IPS-15b (cell line): ENCODE data around the gene SREBF2.
A peak's percentile ranks its signal among the peaks of the same experiment; 100 is the strongest.

Source experiments
- H3K27me3 ChIP-seq: one replicate; pipeline ENCODE4 v1.6.1; 2013; ENCODE audit warnings: low read length; ENCODE audit not compliant: control insufficient read depth, insufficient read depth
- H3K36me3 ChIP-seq: one replicate; pipeline ENCODE4 v1.6.1; 2013; ENCODE audit warnings: low read length; ENCODE audit not compliant: control insufficient read depth, insufficient read depth
- H3K4me1 ChIP-seq: one replicate; pipeline ENCODE4 v1.6.1; 2013; ENCODE audit warnings: mild to moderate bottlenecking, low read length; ENCODE audit not compliant: control insufficient read depth, insufficient read depth
- H3K4me3 ChIP-seq: one replicate; pipeline ENCODE4 v1.5.1; 2013; ENCODE audit warnings: low read depth, low read length
- H3K9ac ChIP-seq: one replicate; pipeline ENCODE4 v1.6.1; 2013; ENCODE audit warnings: low read depth, mild to moderate bottlenecking, low read length
- H3K9me3 ChIP-seq: one replicate; pipeline ENCODE4 v1.6.1; 2013; ENCODE audit warnings: mild to moderate bottlenecking, low read length; ENCODE audit not compliant: control insufficient read depth, insufficient read depth

Gene SREBF2

DNA sequence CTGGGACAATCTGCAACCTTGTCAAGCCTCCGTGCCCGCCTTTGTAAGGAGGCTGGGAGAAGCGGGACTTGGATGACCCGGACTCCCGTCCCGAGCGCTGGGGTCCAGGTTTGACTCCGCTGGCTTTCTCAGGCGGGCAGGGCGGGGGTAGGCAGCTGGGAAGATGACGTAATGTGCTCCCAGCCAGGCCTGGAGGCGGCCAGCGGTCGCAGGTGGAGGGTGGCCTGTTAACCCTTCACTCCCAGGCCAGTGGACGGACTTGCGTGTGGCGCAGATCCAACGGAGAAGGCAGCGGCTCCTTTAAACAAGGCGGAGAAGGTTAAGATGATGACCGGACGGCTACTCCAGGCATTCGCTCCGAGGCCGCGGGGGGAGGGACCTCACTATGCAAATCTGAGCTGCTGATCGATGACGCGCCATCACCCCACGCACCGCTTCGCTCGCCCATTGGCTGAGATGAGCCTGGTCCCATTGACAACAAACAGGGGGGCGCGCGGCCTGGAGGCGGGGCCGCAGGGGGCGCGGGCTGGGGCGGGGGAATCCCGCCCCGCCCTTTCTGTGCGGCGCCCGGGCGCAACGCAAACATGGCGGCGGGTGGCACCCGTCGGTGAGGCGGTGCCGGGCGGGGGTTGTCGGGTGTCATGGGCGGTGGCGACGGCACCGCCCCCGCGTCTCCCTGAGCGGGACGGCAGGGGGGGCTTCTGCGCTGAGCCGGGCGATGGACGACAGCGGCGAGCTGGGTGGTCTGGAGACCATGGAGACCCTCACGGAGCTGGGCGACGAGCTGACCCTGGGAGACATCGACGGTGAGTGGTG, at the start of gene SREBF2:
Gene SREBF2 (plus strand): TSS at position 553 of the 816 bp plus-strand sequence. CDS start 166 bp downstream, at position 719.
- Histone ChIP-seq H3K4me3 (peak within 1 kb of the TSS; percentile 84), H3K4me1 (peaks cover 10% of the 10 kb centered on the region), H3K9ac (peak within 1 kb of the TSS; percentile 79), H3K36me3 (peaks cover 3% of the 10 kb centered on the region), H3K27me3 (no peaks in the 10 kb centered on the region), H3K9me3 (no peaks in the 10 kb centered on the region)

DNA sequence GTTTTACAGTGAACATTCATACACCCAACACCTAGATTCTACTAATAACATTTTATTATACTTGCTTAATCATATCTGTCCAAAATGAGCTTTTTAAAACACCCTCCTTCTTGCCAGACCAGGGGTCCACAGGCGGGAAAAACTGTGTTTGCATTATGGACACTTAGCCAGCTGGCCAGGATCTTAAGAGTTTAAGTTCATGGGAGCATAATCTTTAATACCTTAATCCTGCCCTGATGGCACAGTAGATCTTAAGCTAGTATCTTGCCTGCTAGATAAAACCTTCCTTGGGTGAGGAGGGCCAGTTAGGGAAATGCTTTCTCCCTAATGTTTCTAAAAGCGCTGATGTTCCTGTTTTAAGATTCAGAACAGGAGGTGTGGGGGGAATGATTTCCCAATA, 45.6 kb upstream of the SREBF2 start:
- Histone ChIP-seq H3K4me3 (no peak overlapping the region), H3K27me3 (no peaks in the 10 kb centered on the region), H3K9me3 (no peaks in the 10 kb centered on the region), H3K4me1 (no peaks in the 10 kb centered on the region), H3K36me3 (no peaks in the 10 kb centered on the region), H3K9ac (no peak overlapping the region)

GRCh38 chr22:41793871-41794270, 39.0 kb upstream of the SREBF2 start:
- Histone ChIP-seq H3K4me3 (no peak overlapping the region), H3K4me1 (no peaks in the 10 kb centered on the region), H3K9ac (no peak overlapping the region), H3K9me3 (no peaks in the 10 kb centered on the region), H3K27me3 (no peaks in the 10 kb centered on the region), H3K36me3 (no peaks in the 10 kb centered on the region)

DNA sequence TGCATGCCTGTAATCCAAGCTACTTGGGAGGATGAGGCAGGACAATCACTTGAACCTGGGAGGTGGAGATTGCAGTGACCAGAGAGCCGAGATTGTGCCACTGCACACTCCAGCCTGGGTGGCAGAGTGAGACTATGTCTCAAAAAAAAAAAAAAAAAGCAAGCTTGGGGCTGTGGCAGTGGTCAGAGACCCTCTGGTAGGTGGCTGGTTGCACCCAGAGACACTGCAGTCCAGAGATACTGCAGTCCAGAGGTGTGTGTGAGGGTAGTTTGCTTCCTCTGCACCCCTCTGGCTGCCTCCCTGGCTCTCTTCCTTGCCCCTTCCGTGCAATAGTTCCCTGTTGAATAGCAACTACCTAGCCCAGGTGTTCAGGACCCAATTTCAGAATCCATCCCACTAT, 34.2 kb upstream of the SREBF2 start:
- H3K4me3 ChIP-seq = no peak overlapping the region

DNA sequence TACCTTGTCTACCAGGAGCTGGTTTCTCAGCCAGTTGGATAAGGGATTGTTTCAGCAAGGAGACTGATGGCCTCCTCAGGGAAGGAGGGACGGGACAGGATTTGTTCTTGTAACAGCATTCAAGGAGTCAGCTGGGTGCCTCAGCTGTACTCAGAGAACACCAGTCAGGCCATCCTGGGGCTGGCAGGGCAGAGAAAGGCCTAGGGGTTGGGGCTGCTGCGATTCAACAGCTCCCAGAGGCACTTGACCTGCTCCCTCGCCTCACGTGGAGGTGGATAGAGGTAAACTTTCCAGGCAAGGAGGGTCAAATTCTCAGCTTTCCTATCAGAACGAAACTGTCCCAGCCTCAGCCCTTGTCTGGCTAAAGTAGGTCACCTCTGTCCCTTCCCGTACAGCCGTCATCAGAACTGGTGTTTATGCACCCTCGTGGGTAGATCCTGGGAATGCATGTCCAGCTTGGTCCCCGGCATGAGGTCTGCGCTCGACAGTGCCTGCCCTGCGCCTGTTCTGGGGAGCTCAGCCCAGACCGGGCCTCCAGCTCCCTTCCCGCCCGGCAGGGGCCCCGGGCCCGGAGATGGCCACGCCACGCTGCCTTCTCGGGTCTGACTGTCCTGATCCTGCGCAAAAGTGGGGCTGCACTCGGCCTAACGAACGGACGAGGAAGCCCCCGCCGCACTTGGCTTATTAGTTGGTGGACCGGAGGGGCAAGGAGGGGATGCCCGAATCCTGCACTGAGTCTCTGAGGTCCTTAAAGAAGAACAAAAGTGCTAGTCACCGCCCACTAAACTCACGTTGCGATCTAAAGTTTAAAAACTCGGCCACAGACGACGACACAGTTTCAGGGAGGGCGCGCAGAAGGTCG, 33.2 kb upstream of the SREBF2 start:
- Histone ChIP-seq H3K36me3 (peaks cover 2% of the 10 kb centered on the region), H3K27me3 (no peaks in the 10 kb centered on the region), H3K4me1 (peaks cover 6% of the 10 kb centered on the region), H3K9ac (peak overlapping the region; percentile 79), H3K9me3 (no peaks in the 10 kb centered on the region), H3K4me3 (peak overlapping the region; percentile 89)

More for the DNA sequence above, 34.2 kb upstream of the SREBF2 start:
- no peaks in the 10 kb centered on the region for H3K9me3 ChIP-seq
- H3K4me1 ChIP-seq = peaks cover 6% of the 10 kb centered on the region
- no peak overlapping the region for H3K9ac ChIP-seq
- no peaks in the 10 kb centered on the region for H3K27me3 ChIP-seq
- peaks cover 2% of the 10 kb centered on the region for H3K36me3 ChIP-seq

DNA sequence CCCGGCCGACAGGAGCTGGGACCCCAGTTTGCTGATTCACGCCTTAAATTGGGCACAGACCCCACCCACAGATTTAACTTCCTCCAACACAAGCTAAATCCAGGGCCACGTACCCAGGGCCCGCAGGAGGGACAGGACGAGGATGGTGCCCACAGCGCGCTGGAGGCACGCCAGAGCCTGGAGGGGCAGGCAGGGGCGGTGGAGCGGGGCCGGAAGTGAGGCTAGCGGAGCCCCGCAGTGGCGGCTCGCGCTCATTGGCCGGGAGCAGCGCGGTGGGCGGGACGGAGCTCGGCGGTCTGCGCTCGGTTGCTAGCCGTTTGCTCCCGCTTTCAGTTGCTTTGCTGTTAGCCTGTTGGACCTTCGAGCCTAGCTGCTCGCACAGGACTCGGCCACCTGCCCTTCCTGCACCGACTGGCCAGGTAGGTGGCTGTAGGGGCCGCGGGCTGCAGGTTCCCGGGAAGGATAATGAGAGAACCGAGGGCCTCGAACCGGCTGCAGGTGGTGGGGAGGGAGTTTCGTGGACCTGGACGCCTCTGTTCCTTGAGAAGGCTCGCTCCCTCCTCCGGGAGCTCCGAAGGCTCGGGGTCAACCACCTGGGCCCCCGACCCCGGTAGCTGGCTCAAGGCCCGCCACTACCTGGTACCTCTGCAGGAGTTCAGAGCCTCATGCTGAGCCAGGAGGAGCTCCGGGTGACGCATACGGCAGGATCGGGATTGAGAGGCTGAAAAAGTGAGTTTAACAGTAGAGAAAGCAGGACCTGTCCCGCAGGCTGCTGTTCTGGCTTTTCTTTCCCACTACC, 32.4 kb upstream of the SREBF2 start, which contains the start of gene CCDC134:
Gene CCDC134 (plus strand): TSS at position 332 of the 799 bp plus-strand sequence. CDS start 8,212 bp downstream, outside the sequence.
- H3K27me3 ChIP-seq = no peaks in the 10 kb centered on the region

DNA sequence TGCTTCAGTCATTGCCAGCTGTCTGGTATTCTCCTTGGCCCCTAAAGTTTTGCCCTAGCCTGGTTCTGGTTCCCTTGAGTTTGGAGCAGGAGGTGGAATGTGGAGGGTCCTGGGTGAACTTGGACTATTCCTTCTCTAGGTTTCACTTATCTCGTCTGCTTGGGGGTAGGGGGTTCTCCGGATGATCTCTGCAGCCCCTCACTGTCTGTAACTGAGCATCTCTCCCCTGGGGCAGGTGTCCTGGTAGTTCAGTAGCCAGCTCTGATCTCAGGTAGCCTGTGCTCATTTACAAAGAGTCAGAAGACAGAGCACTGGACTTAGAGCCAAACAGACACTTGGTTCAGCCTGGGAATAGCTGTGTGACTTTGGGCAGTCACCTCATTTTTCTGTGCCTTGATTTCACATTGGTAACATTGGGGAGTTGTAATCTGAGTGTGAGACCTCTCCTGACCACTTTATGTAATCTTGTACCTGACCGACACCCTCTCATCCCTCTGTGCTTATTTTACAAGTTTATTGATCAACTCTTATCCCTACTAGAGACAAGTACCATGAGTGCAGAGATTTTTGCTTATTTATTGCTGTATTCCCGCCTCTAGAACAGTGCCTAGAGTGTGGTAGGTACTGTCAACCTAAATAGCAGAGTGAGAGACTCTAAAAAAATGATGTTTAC, 31.6 kb upstream of the SREBF2 start:
- peaks cover 6% of the 10 kb centered on the region for H3K4me1 ChIP-seq
- peaks cover 2% of the 10 kb centered on the region for H3K36me3 ChIP-seq
- H3K4me3 ChIP-seq = peak overlapping the region; percentile 89
- peak overlapping the region; percentile 97 for H3K9ac ChIP-seq
- H3K27me3 ChIP-seq = no peaks in the 10 kb centered on the region
- no peaks in the 10 kb centered on the region for H3K9me3 ChIP-seq

More for the DNA sequence above, 32.4 kb upstream of the SREBF2 start, which contains the start of gene CCDC134:
- Histone ChIP-seq H3K36me3 (peaks cover 2% of the 10 kb centered on the region), H3K9me3 (no peaks in the 10 kb centered on the region), H3K9ac (peak within 1 kb of the TSS; percentile 97), H3K4me3 (peak within 1 kb of the TSS; percentile 89), H3K4me1 (peaks cover 6% of the 10 kb centered on the region)

GRCh38 chr22:41801886-41802285, 31.0 kb upstream of the SREBF2 start:
- Histone ChIP-seq H3K4me1 (peaks cover 6% of the 10 kb centered on the region), H3K27me3 (no peaks in the 10 kb centered on the region), H3K4me3 (no peak overlapping the region), H3K9ac (no peak overlapping the region), H3K9me3 (no peaks in the 10 kb centered on the region), H3K36me3 (peaks cover 2% of the 10 kb centered on the region)

DNA sequence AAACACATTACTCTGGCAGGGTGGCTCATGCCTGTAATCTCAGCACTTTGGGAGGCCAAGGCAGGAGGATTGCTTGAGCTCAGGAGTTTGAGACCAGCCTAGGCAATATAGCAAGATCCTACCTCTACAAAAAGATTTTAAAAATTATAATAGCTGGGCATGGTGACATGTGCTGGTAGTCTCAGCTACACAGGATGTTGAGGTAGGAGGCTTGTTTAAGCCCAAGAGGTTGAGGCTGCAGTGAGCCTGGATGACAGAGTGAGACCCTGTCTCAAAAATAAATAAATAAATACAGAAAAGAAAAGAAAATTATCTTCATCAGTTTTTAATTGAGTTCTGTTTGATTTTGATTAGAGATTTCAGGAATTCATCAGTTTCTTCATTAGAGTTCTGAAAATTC, 27.3 kb upstream of the SREBF2 start:
- H3K36me3 ChIP-seq = peaks cover 9% of the 10 kb centered on the region
- no peaks in the 10 kb centered on the region for H3K4me1 ChIP-seq
- H3K9me3 ChIP-seq = no peaks in the 10 kb centered on the region
- no peak overlapping the region for H3K9ac ChIP-seq
- no peak overlapping the region for H3K4me3 ChIP-seq
- H3K27me3 ChIP-seq = no peaks in the 10 kb centered on the region

DNA sequence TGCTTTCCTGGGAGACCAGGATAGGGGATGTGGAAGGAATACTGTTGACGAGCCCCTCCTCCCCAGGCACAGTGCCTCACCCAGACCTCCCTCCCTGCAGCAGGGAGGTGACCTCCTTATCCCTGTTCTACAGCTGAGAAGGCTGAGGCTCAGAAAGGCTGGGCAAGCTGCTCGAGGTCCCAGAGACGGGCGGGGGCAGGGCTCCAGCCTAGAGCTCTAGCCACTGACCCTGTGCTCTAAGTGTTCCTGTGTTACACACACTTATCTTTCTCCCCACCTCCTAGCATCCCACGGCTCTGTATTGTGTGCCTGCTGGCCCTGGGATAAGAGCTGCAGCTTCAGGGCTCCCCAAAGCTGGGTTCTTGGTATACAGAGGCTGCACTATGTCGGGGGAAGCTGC, 24.5 kb upstream of the SREBF2 start:
- Histone ChIP-seq H3K36me3 (peaks cover 13% of the 10 kb centered on the region), H3K4me3 (no peak overlapping the region), H3K27me3 (no peaks in the 10 kb centered on the region), H3K9ac (no peak overlapping the region), H3K4me1 (no peaks in the 10 kb centered on the region), H3K9me3 (no peaks in the 10 kb centered on the region)

DNA sequence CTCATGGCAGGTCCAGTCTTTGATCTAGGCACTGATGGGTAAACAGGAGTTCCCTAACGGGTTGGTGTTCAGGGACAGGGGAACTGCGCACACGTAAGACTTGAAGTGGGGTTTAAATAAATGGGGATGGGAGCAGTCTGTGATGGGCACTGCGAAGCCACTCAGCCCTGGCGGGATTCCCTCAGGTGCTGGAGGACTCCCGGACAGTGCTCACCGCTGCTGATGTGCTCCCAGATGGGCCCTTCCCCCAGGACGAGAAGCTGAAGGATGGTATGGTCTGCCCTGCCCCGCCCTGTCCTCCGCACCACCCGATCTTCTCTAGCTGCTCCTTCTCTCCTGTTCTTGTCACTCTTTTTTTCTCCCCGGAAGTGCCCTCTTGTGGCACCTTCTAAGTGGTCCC, 22.9 kb upstream of the SREBF2 start:
- peaks cover 20% of the 10 kb centered on the region for H3K36me3 ChIP-seq
- no peaks in the 10 kb centered on the region for H3K27me3 ChIP-seq
- no peak overlapping the region for H3K4me3 ChIP-seq
- H3K9me3 ChIP-seq = no peaks in the 10 kb centered on the region
- no peak overlapping the region for H3K9ac ChIP-seq
- no peaks in the 10 kb centered on the region for H3K4me1 ChIP-seq
